ENCODE results near the gene ANAPC10. TPM values are rescaled to one million over a fixed set of nuclear protein-coding genes. Genes with fewer than 3 reads are reported as not detected.
"Not testable (repeated sequence)": the region's sequence is repeated elsewhere in the genome, so short reads cannot be mapped to it uniquely, and the experiment has no call there.

ANAPC10 gene
- total RNA-seq, 3 donors from 2014 or later (not counting 1 experiment from before 2014, with no cell fraction given), result 27.9 to 37.7 (median 37.7) TPM

- no peak for ATAC-seq
- no peak for DNase-seq
- Histone ChIP-seq H3K27me3 (ENCODE audit: control insufficient read depth, insufficient read depth, low read length) (no peaks in the 10 kb centered on the region), H3K4me3 (ENCODE audit: low read length) (no peak overlapping the region), H3K36me3 (ENCODE audit: control insufficient read depth, insufficient read depth, low read length) (no peaks in the 10 kb centered on the region), H3K9me3 (ENCODE audit: control insufficient read depth, insufficient read depth, low read length) (no peaks in the 10 kb centered on the region), H3K4me1 (ENCODE audit: control insufficient read depth, insufficient read depth, low read length) (no peaks in the 10 kb centered on the region), H3K27ac (ENCODE audit: low read length) (no peak overlapping the region)
- Mint-ChIP-seq H3K36me3 (no peaks in the 10 kb centered on the region), H3K4me3 (no peak overlapping the region), H3K9me3 (no peaks in the 10 kb centered on the region), H3K27me3 (ENCODE audit: low read depth in 2 of 2) (no peaks in the 10 kb centered on the region), H3K27ac (no peak overlapping the region), H3K4me1 (peaks cover 34 to 36% of the 10 kb centered on the region in 2 donors)
- intact Hi-C loops (cut with micrococcal nuclease), result no loop called here
- WGBS (ENCODE audit: insufficient coverage), result 90% methylated on average over 1 of the region's 2 CpGs
- TF ChIP-seq CTCF (IDR thresholded peaks at IDR 0.05), result no peak
Observed at GRCh38 chr4:145003675-145004074, 94.3 kb downstream of the ANAPC10 start.

DNA sequence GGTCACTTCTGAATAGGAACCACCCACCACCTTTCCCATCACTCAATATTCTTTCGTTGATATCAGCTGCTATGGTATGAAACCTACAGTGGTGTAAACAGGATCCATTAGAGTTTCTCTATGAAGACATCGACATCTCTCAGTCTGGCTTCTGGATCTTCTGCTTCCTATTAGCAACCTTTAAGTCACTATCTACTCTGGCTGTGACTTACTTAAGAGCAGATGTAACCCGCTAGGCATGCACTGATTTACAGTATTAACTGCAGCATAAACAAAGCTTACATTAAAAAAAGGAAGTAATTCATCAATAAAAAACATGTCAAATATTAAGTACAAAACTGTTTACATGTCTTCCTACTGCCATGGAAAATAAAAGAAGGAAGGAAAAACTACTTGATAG, 96.4 kb downstream of the ANAPC10 start:
- Histone ChIP-seq H3K36me3 (ENCODE audit: control insufficient read depth, insufficient read depth, low read length) (no peaks in the 10 kb centered on the region), H3K4me3 (ENCODE audit: low read length) (no peak overlapping the region), H3K27me3 (ENCODE audit: control insufficient read depth, insufficient read depth, low read length) (no peaks in the 10 kb centered on the region), H3K4me1 (ENCODE audit: control insufficient read depth, insufficient read depth, low read length) (no peaks in the 10 kb centered on the region), H3K9me3 (ENCODE audit: control insufficient read depth, insufficient read depth, low read length) (no peaks in the 10 kb centered on the region), H3K27ac (ENCODE audit: low read length) (no peak overlapping the region)
- intact Hi-C loops (cut with micrococcal nuclease), result no loop called here
- TF ChIP-seq CTCF (IDR thresholded peaks at IDR 0.05), result no peak
- ATAC-seq (no peak), DNase-seq (no peak)
- Mint-ChIP-seq H3K27ac (no peak overlapping the region), H3K4me3 (no peak overlapping the region), H3K36me3 (no peaks in the 10 kb centered on the region), H3K27me3 (ENCODE audit: low read depth in 2 of 2) (no peaks in the 10 kb centered on the region), H3K9me3 (peaks cover 2% of the 10 kb centered on the region in 2 donors), H3K4me1 (peaks cover 35 to 38% of the 10 kb centered on the region in 2 donors)
- 100% methylated on average over 3 of the region's 3 CpGs for WGBS (ENCODE audit: insufficient coverage)

GRCh38 chr4:145000656-145001055, 97.3 kb downstream of the ANAPC10 start:
- H3K9me3 Mint-ChIP-seq; H3K36me3 Mint-ChIP-seq; H3K27me3 ChIP-seq (ENCODE audit: control insufficient read depth, insufficient read depth, low read length); H3K4me3 Mint-ChIP-seq; H3K27ac Mint-ChIP-seq; intact Hi-C loops (cut with micrococcal nuclease); H3K36me3 ChIP-seq (ENCODE audit: control insufficient read depth, insufficient read depth, low read length); H3K27ac ChIP-seq (ENCODE audit: low read length); DNase-seq; H3K27me3 Mint-ChIP-seq (ENCODE audit: low read depth in 2 of 2); H3K9me3 ChIP-seq (ENCODE audit: control insufficient read depth, insufficient read depth, low read length); H3K4me3 ChIP-seq (ENCODE audit: low read length); ATAC-seq; H3K4me1 ChIP-seq (ENCODE audit: control insufficient read depth, insufficient read depth, low read length): not testable (repeated sequence)
- WGBS (ENCODE audit: insufficient coverage), result 100% methylated on average over 4 of the region's 5 CpGs
- peaks cover 33 to 44% of the 10 kb centered on the region in 2 donors for H3K4me1 Mint-ChIP-seq

DNA sequence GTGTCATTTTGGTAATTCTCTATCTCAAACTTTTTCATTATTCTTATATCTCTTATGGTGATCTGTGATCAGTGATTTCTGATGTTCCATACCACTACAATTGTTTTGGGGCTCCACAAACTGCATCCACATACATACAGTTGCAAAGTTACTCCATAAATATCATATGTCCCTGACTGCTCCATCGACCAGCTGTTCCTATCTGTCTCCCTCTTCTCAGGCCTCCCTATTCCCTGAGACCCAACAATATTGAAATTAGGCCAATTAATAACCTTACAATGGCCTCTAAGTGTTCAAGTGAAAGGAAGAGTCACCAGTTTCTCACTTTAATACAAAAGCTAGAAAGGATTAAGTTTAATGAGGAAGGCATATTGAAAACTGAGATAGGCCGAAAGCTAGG, 108.7 kb downstream of the ANAPC10 start:
- 92% methylated on average over 2 of the region's 2 CpGs for WGBS (ENCODE audit: insufficient coverage)
- no peaks in the 10 kb centered on the region for H3K9me3 Mint-ChIP-seq
- H3K27ac Mint-ChIP-seq, result peak overlapping the region in 1 of 2 donors; percentile 47
- no peaks in the 10 kb centered on the region for H3K4me1 ChIP-seq (ENCODE audit: control insufficient read depth, insufficient read depth, low read length)
- TF ChIP-seq CTCF (IDR thresholded peaks at IDR 0.05), result no peak
- H3K27me3 Mint-ChIP-seq (ENCODE audit: low read depth in 2 of 2), result no peaks in the 10 kb centered on the region
- intact Hi-C loops (cut with micrococcal nuclease), result no loop called here
- no peaks in the 10 kb centered on the region for H3K9me3 ChIP-seq (ENCODE audit: control insufficient read depth, insufficient read depth, low read length)
- DNase-seq (no peak), ATAC-seq (no peak)
- H3K27ac ChIP-seq (ENCODE audit: low read length), result no peak overlapping the region
- H3K36me3 Mint-ChIP-seq, result no peaks in the 10 kb centered on the region
- H3K4me3 ChIP-seq (ENCODE audit: low read length), result no peak overlapping the region
- no peaks in the 10 kb centered on the region for H3K36me3 ChIP-seq (ENCODE audit: control insufficient read depth, insufficient read depth, low read length)
- peaks cover 6 to 14% of the 10 kb centered on the region in 2 donors for H3K4me1 Mint-ChIP-seq
- H3K27me3 ChIP-seq (ENCODE audit: control insufficient read depth, insufficient read depth, low read length), result no peaks in the 10 kb centered on the region
- no peak overlapping the region for H3K4me3 Mint-ChIP-seq
